SKM-1 (cell line): ENCODE data around the gene CDV3.

Source experiments
- DNase-seq: peaks from one replicate; lab custom pipeline; 2025; ENCODE audit not compliant: unreplicated experiment; lab: John Stamatoyannopoulos, UW

CDV3 gene

DNA sequence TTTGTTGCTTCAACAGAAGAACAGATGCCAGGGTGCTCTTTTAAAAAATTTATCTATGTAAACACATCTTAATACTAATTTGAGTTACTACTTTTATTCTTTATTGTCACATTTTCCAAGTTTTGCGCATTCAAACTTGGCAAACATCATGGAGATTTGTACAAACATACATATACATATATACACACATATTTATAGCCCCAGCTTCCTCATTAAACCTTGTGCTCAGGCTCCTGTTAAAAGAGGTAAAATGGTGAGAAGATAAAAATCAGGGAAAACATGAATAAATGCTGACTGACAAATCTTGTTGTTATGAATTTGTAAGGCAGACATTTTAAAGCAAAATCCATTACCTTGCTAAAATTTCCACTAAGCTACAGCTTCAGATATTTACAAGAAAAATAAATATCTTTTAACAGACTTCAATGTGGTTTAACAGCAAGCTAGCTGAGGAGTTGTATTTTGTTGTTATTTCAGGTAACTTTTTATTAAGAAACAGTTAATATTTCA is 27.1 kb downstream of the CDV3 start:
- DNase-seq = no peak

DNA sequence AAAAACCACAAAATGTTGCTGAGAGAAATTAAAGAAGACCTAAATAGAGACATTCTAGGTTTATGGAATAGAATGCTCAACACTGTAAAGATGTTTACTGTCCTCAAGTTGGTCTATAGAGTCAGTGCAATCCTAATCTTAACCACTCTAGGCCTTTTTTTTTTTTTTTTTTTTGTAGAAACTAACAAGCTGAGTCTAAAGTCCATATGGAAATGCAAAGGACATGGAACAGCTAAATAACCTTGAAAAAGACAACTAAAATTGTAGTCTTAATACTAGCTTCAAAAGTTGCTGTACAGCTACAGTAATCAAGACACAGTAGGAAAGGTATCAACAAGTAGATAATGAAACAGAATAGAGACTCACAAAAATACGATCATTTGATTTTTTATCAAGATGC is 32.9 kb downstream of the CDV3 start:
- DNase-seq = no peak

DNA sequence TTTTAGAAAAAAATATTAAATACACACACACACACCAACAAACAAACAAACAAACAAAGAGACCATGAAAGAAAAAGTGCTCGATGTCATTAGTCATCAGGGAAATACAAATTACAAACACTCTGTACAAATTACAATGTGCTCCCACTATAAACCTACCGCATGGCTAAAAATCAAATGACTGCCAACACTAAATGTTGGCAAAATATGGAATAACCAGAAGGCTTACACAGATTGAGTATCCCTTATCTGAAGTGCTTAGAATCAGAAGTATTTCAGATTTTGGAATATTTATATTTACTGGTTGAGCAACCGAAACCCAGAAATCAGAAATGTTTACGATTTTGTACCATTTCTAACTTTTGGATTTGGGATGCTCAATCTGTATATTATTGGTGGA is 33.4 kb downstream of the CDV3 start:
- DNase-seq = no peak

DNA sequence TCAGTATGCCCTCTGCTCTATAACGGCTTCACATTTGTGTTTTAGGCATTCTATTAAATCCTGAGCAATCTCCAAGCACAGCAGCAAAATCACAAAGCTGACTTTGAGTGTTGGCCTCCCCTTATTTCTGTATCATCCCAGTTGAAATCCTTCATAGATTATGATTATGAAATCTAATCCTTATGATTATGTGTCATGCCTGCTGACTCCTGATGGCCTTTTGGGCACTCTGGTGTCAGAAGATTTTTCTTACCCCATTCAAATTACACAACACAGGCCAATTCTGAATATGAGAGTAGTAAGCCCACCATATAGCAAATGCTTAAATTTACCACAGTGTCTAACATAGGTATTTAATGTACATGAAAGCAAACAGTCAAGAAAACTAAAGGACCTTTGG is 34.3 kb downstream of the CDV3 start:
- DNase-seq = no peak

DNA sequence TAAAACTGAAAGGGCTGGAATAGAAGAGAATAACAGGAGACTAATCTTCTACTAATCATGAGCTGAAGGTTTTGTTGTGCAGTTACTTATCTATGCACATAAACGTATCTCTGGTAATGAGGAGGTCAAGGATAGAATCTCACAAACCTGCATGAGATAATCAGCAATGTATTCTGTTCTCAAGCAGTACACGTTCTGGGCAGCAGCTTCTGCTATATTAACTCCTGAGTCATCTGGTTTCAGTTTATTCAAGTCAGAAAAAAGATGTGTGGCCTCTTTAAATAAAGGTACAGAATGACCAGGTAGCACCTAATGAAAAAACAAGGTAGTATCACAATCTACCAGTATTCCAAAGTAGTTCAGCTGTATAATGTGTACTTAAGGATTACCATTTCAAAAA is 34.9 kb downstream of the CDV3 start:
- no peak for DNase-seq

DNA sequence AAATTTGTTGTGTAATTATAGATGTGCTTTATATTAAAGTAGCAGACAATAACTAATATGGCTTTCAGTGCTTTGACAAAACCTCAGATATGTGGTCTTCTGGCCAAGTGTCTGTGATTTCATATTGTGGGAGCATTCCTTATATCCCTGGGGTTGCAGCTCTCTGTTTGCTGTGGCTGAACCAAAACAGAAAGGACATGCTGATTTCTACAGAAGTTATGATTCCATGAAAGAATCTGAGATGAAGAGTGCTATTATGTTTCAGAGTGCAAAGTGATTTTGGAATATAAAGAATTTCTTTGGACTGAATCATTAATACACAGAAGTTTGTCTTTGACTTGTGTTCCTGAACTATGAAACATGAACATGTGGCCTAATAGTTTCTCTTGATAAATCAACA is 36.5 kb downstream of the CDV3 start:
- DNase-seq = no peak

DNA sequence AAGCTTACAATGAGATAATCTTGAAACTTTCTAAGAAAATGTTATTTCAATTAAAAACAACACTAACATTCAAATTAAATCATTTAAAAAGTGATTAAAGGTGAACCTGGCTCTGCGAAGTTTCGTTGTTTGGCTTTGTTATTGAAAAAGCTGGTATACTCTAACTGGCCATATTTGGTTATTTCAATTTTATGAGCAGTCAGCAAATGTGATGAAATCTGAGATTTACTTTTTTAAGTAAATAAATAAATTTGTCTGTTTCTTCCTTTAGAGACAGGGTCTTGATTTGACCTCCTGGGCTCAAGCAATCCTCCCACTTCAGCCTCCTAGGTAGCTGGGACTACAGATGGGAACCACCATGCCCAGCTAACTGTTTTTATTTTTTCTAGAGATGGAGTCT is 38.0 kb downstream of the CDV3 start:
- DNase-seq = no peak

DNA sequence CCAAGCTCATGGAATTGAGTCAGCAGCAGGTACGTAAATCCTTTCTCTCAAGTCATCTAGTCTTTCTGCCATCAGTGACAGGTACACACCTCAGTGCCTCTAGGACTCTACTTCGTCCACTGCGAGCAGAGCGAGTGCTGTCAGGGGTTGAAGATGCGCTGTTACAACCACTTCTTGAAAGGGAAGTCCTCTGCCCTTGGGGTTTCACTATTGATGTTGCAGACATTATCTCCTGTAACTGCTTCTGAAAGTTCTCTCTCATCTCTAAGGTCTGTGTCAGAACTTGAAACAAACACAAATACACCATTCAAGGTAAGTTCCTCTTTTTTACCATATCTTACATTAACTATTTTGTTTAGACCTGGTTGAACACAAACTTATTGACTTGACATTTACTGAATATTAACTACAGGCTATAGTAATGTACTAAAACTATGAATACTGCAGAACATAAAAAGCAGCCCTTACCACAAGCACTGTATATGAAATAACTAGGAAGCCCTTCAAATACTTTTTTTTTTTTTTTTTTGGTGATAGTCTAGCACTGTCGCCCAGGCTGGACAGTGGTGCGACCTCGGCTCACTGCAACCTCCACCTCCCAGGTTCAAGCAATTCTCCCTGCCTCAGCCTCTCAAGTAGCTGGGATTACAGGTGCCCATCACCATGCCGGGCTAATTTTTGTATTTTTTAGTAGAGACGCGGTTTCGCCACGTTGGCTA is 46.7 kb downstream of the CDV3 start:
- DNase-seq = no peak

DNA sequence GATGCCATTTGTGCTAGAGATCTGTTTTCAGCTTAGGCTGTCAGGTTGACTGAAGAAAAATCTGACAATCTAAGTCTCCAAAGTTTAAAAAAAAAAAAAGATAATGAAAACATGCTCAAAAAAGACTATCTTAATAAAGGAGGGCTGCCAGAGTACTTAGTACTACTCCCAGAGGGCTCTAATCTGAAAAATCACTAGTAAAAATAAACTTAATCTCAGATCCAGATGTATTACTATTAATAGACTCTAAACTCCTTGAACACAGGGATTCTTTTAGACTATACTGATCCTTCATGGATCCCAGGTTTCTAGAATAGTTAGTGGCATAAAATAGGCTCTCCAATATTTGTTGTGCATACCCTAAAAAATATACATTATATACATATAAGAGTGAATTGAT is 54.3 kb downstream of the CDV3 start:
- DNase-seq = no peak

DNA sequence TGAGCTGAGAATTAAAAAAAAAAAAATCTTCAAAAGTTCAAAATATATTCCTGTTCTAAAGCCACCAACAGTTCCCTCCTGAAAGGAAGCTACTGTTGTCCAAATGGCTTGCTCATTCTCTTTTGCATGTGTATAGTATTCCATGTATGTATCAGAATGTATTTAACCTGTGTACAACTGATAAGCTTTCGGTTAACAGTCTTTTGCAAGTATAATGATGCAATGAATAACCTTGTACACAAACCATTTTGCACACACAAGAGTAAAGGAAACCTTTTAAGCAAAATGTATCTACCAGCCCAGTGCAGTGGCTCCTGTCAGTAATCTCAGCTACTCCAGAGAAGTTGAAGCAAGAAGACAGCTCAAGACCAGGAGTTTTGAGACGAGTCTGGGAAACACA is 55.7 kb downstream of the CDV3 start:
- DNase-seq = no peak

DNA sequence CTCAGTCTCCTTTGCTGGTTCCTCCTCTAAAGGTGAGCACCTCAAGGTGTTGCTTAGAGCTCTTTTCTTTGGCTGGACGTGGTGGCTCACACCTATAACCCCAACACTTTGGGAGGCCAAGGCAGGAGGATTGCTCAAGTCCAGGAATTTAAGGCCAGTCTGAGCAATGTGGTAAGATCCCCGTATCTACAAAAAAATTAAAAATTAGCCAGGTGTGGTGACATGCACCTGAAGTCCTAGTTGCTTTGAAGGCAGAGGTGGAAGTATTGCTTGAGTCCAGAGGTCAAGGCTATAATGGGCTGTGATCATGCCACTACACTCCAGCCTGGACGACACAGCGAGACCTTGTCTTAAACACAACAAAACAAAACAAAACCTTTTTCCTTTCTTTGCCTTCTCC is 60.0 kb downstream of the CDV3 start:
- DNase-seq = no peak
